Muscle layer of duodenum (tissue), 2 donors: ENCODE results near the gene TIMP1.

Source experiments
- H3K27ac ChIP-seq: one replicate; pipeline ENCODE4 v1.7.0; 2013; ENCODE audit warnings: mild to moderate bottlenecking, low read length
- H3K27me3 ChIP-seq: one replicate; pipeline ENCODE4 v1.7.0; 2013; ENCODE audit warnings: low read depth, mild to moderate bottlenecking, control low read depth, low read length
- H3K36me3 ChIP-seq, 2 donors: one replicate each; pipeline ENCODE4 v1.7.0; 2013; ENCODE audit warnings: low read length in 2 of 2, control low read depth in 1 of 2, mild to moderate bottlenecking in 1 of 2; ENCODE audit not compliant: insufficient read depth in 2 of 2, control insufficient read depth in 1 of 2
- H3K4me1 ChIP-seq, 2 donors: one replicate each; pipeline ENCODE4 v1.7.0; 2013; ENCODE audit warnings: low read length in 2 of 2, mild to moderate bottlenecking in 2 of 2, control low read depth in 1 of 2, moderate library complexity in 1 of 2; ENCODE audit not compliant: insufficient read depth in 2 of 2, control insufficient read depth in 1 of 2
- H3K4me3 ChIP-seq, 2 donors: one replicate each; pipeline ENCODE4 v1.7.0; 2013; ENCODE audit warnings: low read length in 2 of 2, low read depth in 1 of 2, mild to moderate bottlenecking in 1 of 2
- H3K9me3 ChIP-seq, 2 donors: one replicate each; pipeline ENCODE4 v1.7.0; 2013; ENCODE audit warnings: low read length in 2 of 2, control low read depth in 1 of 2, mild to moderate bottlenecking in 1 of 2; ENCODE audit not compliant: control insufficient read depth in 1 of 2
- donor health status: healthy.

The TIMP1 gene

DNA sequence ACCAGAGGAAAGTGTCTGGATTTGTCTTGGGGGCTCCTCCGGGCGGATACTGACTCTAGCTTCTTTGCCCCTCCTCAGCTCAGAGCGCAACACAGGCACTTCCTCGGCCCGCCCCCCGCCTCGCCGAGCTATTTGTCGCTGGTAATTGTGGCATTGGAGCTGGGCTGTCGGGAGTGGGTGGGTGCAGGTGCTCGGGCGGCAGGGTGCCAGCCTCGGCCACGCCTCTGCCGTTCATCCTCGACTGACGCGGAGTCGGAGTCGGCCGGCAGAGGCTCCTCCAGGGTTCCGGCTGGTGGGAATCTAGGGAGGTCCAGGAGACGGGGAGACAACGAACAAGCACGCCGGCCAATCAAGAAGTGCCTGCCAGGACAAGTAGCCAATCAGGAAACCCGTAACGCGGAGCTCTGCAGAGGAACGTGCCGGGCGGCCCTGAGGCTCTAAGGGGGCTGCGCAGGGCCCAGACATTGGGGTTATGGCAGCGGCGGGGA lies 41.3 kb downstream of the TIMP1 start:
- no peaks in the 10 kb centered on the region for H3K27me3 ChIP-seq
- H3K36me3 ChIP-seq: no peaks in the 10 kb centered on the region
- no peak overlapping the region for H3K27ac ChIP-seq
- peak overlapping the region in 1 of 2 donors; percentile 32 for H3K4me3 ChIP-seq
- peaks cover 0 to 6% of the 10 kb centered on the region in 2 donors for H3K4me1 ChIP-seq
- H3K9me3 ChIP-seq: no peaks in the 10 kb centered on the region

GRCh38 chrX:47625365-47625764 lies 43.1 kb downstream of the TIMP1 start:
- H3K9me3 ChIP-seq: no peaks in the 10 kb centered on the region
- H3K4me1 ChIP-seq: no peaks in the 10 kb centered on the region
- no peak overlapping the region for H3K4me3 ChIP-seq
- H3K27me3 ChIP-seq: no peaks in the 10 kb centered on the region
- H3K27ac ChIP-seq: no peak overlapping the region
- H3K36me3 ChIP-seq: no peaks in the 10 kb centered on the region

DNA sequence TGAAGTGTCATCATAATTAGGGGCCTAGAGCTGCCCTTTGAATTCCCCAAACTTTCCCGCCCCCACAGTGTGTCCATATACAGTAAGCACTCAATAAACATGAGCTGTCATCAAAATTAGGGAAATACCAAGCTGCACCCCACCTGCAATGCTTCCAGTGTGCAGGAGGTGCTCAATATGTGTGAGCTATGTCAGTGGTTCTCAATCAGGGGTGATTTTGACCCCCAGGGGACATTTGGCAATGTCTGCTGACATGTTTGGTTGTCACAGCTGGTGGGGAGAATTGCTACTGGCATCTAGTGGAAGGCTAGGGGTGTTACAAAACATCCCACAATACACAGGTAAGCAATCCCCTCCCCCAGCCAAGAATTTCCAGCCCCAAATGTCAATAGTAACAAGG lies 46.7 kb downstream of the TIMP1 start:
- Histone ChIP-seq H3K9me3 (no peaks in the 10 kb centered on the region), H3K36me3 (no peaks in the 10 kb centered on the region), H3K4me1 (no peaks in the 10 kb centered on the region), H3K27ac (no peak overlapping the region), H3K4me3 (no peak overlapping the region), H3K27me3 (no peaks in the 10 kb centered on the region)

GRCh38 chrX:47629419-47630200 lies 47.4 kb downstream of the TIMP1 start, which contains the start of gene CFP:
Gene CFP (minus strand): TSS chrX:47629930. CDS start chrX:47629844, 86 bp downstream.
- Histone ChIP-seq H3K36me3 (peaks cover 0 to 4% of the 10 kb centered on the region in 2 donors), H3K4me3 (no peak within 1 kb of the TSS), H3K9me3 (no peaks in the 10 kb centered on the region), H3K27ac (no peak within 1 kb of the TSS), H3K4me1 (no peaks in the 10 kb centered on the region), H3K27me3 (no peaks in the 10 kb centered on the region)

DNA sequence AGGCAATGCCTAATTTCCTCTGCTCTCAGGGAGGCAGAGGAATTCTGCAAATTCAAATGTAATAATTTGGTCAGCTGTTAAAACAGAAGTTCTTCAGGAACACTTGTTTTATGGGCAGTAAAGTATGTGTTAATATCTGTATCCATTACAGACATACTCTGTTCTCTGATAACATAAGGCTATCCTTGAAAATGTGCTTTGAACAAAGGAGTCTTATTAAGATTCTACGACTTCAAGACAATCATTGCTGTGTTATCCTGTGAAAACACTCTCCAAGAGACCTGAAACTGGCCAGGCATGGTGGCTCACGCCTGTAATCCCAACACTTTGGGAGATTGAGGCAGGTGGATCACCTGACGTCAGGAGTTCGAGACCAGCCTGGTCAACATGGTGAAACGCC lies 49.4 kb downstream of the TIMP1 start:
- Histone ChIP-seq H3K9me3 (no peaks in the 10 kb centered on the region), H3K36me3 (peaks cover 6 to 23% of the 10 kb centered on the region in 2 donors), H3K27ac (no peak overlapping the region), H3K4me3 (no peak overlapping the region), H3K4me1 (no peaks in the 10 kb centered on the region), H3K27me3 (no peaks in the 10 kb centered on the region)

DNA sequence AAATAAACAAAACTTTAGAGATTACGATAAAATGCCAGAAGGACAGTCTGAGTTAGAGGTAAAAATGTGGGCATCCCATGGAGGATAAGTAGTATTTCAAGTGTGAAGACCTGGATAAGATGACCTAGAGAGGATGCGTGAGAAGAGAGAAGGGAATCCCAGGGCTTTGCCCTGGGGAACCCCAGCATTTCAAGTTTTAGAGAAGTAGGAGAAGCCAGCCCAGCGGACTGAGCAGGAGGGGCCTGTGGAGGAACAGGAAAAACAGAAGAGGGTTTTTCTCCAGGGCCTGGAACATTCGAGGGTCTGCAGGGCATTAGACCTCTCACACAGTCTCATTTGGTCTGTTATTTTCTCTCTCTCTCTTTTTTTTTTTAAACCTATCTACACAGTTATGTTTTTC lies 50.4 kb downstream of the TIMP1 start:
- no peaks in the 10 kb centered on the region for H3K27me3 ChIP-seq
- no peaks in the 10 kb centered on the region for H3K9me3 ChIP-seq
- no peaks in the 10 kb centered on the region for H3K4me1 ChIP-seq
- H3K36me3 ChIP-seq: peaks cover 7 to 24% of the 10 kb centered on the region in 2 donors
- no peak overlapping the region for H3K27ac ChIP-seq
- H3K4me3 ChIP-seq: no peak overlapping the region

- Histone ChIP-seq H3K27ac (no peak overlapping the region), H3K9me3 (no peaks in the 10 kb centered on the region), H3K27me3 (no peaks in the 10 kb centered on the region), H3K4me3 (no peak overlapping the region), H3K36me3 (peaks cover 7 to 36% of the 10 kb centered on the region in 2 donors), H3K4me1 (no peaks in the 10 kb centered on the region)
These were observed 51.7 kb downstream of the TIMP1 start for GRCh38 chrX:47633689-47634590.

- H3K36me3 ChIP-seq: peaks cover 13 to 46% of the 10 kb centered on the region in 2 donors
- no peaks in the 10 kb centered on the region for H3K27me3 ChIP-seq
- H3K27ac ChIP-seq: no peak overlapping the region
- no peaks in the 10 kb centered on the region for H3K4me1 ChIP-seq
- H3K9me3 ChIP-seq: no peaks in the 10 kb centered on the region
- H3K4me3 ChIP-seq: no peak overlapping the region
These were observed 52.8 kb downstream of the TIMP1 start for GRCh38 chrX:47634871-47635575.
